Fibroblast of pulmonary artery (primary cell): Measurements from ENCODE around the gene CAAP1.
A peak's percentile ranks its signal among the peaks of the same experiment; 100 is the strongest.
"Not testable (repeated sequence)": the region's sequence is repeated elsewhere in the genome, so short reads cannot be mapped to it uniquely, and the experiment has no call there.

Experiments
- DNase-seq: peaks from one replicate; pipeline ENCODE4 v3.0.0-alpha.2; 2010; ENCODE audit warnings: low read depth
- H3K4me3 ChIP-seq: replicated peaks from 2 replicates; pipeline ENCODE4 v1.5.1; 2011; ENCODE audit warnings: low read depth, mild to moderate bottlenecking, control low read depth, low read length, moderate library complexity
- TF ChIP-seq, protein P1 (sequence below): IDR thresholded peaks from 2 replicates; pipeline ENCODE4 v1.5.1; 2011; ENCODE audit warnings: mild to moderate bottlenecking, control low read depth, low read length, inconsistent platforms; ENCODE audit errors: missing control alignments

The CAAP1 gene

DNA sequence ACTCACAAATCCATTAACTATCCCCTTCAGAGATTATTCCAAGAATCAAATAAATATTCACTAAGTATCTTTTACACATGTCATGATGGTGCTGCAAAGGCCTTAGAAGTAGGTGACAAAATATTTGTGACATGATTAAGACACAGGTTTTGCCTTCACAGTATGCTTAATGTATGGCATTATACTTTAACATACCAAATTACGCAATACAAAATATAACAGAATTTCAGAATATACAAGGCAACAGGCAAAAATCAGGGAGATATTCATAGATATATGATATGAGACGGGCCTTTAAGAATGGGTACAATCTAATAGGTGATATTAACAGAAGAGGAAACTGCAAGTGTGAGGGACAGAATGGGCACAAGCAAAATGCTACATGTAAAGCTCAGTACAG is 41.6 kb downstream of the CAAP1 start:
- no peak overlapping the region for H3K4me3 ChIP-seq
- TF ChIP-seq, protein P1, sequence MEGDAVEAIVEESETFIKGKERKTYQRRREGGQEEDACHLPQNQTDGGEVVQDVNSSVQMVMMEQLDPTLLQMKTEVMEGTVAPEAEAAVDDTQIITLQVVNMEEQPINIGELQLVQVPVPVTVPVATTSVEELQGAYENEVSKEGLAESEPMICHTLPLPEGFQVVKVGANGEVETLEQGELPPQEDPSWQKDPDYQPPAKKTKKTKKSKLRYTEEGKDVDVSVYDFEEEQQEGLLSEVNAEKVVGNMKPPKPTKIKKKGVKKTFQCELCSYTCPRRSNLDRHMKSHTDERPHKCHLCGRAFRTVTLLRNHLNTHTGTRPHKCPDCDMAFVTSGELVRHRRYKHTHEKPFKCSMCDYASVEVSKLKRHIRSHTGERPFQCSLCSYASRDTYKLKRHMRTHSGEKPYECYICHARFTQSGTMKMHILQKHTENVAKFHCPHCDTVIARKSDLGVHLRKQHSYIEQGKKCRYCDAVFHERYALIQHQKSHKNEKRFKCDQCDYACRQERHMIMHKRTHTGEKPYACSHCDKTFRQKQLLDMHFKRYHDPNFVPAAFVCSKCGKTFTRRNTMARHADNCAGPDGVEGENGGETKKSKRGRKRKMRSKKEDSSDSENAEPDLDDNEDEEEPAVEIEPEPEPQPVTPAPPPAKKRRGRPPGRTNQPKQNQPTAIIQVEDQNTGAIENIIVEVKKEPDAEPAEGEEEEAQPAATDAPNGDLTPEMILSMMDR = no peak
- no peak for DNase-seq

DNA sequence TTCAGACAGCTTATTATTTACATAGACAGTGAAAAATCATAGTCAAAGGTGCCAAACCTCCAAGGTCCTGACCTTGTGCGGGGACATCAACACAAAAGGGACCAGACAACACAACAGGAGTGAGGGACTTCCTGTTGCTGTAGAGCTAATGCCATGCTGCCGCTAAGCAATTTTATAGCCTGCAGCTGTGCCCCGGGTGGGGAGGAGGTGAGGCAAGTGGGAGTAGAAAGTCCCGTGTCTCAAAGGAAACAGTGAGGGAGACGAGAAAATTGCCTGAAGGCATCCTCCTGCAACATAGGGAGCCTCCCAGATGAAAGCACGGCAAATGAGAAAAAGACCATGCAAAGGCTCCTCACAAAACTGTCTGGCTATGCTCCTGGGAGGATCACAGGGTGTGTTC is 58.8 kb downstream of the CAAP1 start:
- DNase-seq = no peak
- H3K4me3 ChIP-seq = no peak overlapping the region
- TF ChIP-seq, protein P1 = no peak

DNA sequence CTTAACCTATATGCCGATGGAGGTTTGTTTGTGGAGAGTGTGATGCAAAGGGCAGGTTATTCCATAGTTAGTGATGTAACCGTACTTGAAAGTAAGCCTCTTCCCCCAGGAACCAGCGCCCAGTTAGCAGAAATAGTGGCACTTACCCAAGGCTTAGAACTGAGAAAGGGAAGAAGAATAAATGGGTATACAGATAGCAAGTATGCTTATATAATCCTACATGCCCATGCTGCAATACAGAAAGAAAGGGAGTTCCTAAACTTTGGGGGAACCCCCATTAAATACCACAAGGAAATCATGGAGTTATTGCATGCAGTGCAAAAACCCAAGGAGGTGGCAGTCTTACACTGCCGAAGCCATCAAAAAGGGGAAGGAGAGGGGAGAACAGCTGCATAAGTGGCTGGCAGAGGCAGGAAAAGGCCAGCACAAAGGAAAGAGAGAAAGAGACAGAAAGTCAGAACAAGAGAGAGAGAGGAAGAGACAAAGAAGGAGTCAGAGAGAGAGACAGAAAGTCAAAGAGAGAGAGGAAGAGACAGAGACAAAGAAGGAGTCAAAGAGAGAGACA is 64.1 kb downstream of the CAAP1 start:
- not testable (repeated sequence) for DNase-seq, H3K4me3 ChIP-seq

DNA sequence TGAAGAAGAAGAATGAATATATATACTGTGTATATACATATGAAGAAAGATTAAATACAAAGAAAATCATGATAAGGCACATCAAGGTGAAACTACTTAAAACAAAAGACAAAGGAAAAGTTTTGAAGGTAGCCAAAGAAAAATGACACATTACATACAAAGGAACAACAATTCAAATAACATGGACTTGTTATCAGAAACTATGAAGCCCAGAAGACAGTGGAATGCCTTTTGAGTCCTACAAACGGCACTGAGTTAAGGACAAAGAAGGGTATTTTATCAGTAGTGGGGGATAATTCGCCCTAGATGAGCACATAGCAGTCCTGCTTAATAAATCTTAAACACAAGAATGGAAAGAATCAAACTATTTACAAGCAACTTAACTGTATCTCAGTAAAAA is 77.8 kb downstream of the CAAP1 start:
- no peak for DNase-seq
- TF ChIP-seq, protein P1 = no peak
- no peak overlapping the region for H3K4me3 ChIP-seq

DNA sequence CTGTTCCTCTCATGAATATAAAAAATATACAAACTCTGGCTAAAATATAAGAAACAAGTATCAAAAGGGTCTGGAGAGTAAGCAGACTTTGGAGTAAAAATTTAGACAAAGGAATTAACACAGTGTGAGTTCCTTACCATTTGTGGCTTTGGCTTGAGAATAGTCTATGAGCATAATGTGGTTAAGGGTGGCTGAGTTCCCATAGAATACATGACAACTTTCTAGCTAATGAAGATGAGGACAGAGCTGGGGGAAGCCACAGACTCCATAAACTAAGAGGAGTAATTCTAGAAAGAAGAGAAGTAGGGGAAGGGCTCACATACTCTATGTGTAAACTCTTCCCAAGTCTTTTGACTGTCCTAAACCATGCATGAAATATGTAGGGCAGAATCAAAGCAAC is 79.4 kb downstream of the CAAP1 start:
- TF ChIP-seq, protein P1 = no peak
- H3K4me3 ChIP-seq = no peak overlapping the region
- no peak for DNase-seq

DNA sequence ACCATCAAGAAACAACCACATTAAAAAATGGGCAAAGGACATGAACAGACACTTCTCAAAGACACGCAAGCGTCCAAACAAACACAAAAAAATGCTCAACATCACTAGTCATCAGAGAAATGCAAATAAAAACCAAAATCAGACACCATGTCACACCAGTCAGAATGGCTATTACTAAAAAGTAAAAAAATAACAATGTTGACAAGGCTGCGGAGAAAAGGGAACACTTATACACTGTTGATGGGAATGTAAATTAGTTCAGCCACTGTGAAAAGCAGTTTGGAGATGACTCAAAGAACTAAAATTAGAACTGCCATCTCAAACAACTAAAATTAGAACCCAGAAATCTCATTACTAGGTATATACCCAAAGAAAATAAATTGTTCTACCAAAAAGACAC is 80.4 kb downstream of the CAAP1 start:
- no peak for DNase-seq

DNA sequence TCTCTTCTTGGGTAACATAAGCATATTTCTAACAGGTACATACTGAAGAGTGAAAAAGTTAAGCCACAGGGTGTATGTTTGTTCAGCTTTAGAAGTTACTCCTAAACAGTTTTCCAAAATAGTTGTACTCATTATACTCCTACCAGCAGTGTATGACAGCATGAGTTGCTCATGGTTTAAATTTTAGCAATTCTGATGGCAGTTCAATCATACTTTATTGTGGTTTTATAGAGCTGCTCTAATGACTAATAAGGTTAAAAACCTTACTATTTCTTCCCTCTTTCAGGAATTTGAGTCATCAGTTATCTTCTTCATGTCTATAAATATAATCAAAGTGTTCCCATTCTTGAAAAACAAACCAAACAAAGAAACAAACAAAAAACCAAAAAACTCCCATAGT is 81.5 kb downstream of the CAAP1 start:
- no peak overlapping the region for H3K4me3 ChIP-seq
- TF ChIP-seq, protein P1 = no peak
- peak; percentile 1 for DNase-seq

More for the DNA sequence above, 80.4 kb downstream of the CAAP1 start:
- TF ChIP-seq, protein P1 = no peak
- H3K4me3 ChIP-seq = no peak overlapping the region

DNA sequence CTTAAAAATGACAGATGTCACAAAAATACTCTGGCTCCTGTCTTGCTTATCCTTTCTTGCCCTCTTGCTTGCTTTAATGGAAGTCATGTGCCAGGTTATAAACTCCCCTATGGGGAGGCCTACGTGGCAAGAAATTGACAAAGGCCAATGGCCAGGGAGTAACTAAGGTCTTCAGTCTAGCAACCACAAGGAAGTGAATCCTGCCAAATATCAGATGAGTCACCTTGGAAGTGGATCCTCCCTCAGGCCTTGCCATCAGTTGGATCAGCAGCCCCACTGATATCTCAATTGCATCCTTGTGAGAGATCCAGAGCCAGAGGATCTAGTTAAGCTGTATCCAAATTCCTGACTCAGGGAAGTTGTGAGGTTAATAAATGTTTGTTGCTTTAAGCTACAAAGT is 82.8 kb downstream of the CAAP1 start:
- no peak overlapping the region for H3K4me3 ChIP-seq
- DNase-seq = peak; percentile 69
- TF ChIP-seq, protein P1 = no peak
